Measurements from ENCODE around the gene TSHZ2. TPM values are rescaled to one million over a fixed set of nuclear protein-coding genes. Genes with fewer than 3 reads are reported as not detected.

The TSHZ2 gene
- total RNA-seq, 1 experiment from 2014 or later: 0.07 TPM

DNA sequence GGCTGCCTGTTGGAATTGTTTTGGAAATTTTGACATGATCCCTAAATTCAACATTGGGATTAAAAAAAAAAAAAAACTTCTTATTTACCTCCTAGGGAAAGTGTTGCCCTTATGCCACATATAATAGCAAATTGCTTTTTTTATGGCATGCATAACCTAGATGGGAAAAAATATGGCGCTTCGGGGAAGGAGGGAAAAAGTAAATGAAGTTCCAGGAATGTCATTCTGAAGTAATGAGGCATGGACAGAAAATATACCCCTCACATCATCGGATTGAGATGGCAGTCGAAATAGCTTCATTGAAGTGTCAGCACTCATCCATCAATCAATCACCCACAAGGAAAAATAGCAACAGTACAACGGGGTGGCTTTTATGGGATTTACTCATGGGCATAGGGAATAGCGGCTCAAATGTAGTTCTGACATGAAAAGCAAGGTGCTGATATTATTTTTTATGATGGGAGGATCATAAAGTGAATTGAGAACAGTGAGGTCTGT lies 516.7 kb downstream of the TSHZ2 start:
- no peak overlapping the region for H3K14ac ChIP-seq (ENCODE audit: insufficient read depth, low read length)
- Mint-ChIP-seq H3K4me3 (no peak overlapping the region), H3K27me3 (ENCODE audit: low read depth) (no peaks in the 10 kb centered on the region), H3K4me1 (peaks cover 5 to 6% of the 10 kb centered on the region in 2 experiments; a peak in 2 of 4 replicates), H3K36me3 (ENCODE audit: insufficient read depth in 1 of 3, low read depth in 3 of 3) (no peaks in the 10 kb centered on the region; a peak in 1 of 7 replicates), H3K9me3 (no peaks in the 10 kb centered on the region), H3K27ac (peak overlapping the region in 1 of 3 experiments; percentile 44; a peak in 2 of 7 replicates)
- H3K56ac ChIP-seq (ENCODE audit: insufficient read length, low read depth, low read length): no peak overlapping the region
- no peak overlapping the region for H3K27ac ChIP-seq (ENCODE audit: insufficient read length, low read depth, low read length)
- H3T11ph ChIP-seq (ENCODE audit: low read length): no peak overlapping the region
- no peak overlapping the region for H4K91ac ChIP-seq (ENCODE audit: insufficient read length, low read depth, low read length)
- no peaks in the 10 kb centered on the region for H3K79me1 ChIP-seq (ENCODE audit: insufficient read depth, low read depth, low read length, poor library complexity, severe bottlenecking)
- no peak overlapping the region for H3K4me2 ChIP-seq (ENCODE audit: insufficient read depth, insufficient read length, low read length)
- TF ChIP-seq, protein P1, sequence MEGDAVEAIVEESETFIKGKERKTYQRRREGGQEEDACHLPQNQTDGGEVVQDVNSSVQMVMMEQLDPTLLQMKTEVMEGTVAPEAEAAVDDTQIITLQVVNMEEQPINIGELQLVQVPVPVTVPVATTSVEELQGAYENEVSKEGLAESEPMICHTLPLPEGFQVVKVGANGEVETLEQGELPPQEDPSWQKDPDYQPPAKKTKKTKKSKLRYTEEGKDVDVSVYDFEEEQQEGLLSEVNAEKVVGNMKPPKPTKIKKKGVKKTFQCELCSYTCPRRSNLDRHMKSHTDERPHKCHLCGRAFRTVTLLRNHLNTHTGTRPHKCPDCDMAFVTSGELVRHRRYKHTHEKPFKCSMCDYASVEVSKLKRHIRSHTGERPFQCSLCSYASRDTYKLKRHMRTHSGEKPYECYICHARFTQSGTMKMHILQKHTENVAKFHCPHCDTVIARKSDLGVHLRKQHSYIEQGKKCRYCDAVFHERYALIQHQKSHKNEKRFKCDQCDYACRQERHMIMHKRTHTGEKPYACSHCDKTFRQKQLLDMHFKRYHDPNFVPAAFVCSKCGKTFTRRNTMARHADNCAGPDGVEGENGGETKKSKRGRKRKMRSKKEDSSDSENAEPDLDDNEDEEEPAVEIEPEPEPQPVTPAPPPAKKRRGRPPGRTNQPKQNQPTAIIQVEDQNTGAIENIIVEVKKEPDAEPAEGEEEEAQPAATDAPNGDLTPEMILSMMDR (conservative IDR thresholded peaks at IDR 0.05): no peak
- H2BK5ac ChIP-seq (ENCODE audit: insufficient read length, low read length): no peak overlapping the region
- no peak for DNase-seq
- H2AFZ ChIP-seq (ENCODE audit: low read length): no peak overlapping the region
- H4K20me1 ChIP-seq (ENCODE audit: control insufficient read depth, insufficient read depth, insufficient read length): no peaks in the 10 kb centered on the region
- no peak overlapping the region for H3K9ac ChIP-seq (ENCODE audit: extremely low read depth, insufficient read length, low read length)
- H3K23ac ChIP-seq (ENCODE audit: insufficient read length, low read depth, low read length): no peak overlapping the region
- H3K9me3 ChIP-seq (ENCODE audit: control insufficient read depth, low read depth, low read length): no peaks in the 10 kb centered on the region
- H3K18ac ChIP-seq (ENCODE audit: insufficient read length, low read depth, low read length): no peak overlapping the region
- no CpG with 5 or more reads among the region's 6 CpGs for WGBS (ENCODE audit: extremely low coverage, insufficient read length, low lambda C conversion rate)
- H2BK120ac ChIP-seq (ENCODE audit: low read depth, low read length, poor library complexity, severe bottlenecking): no peak overlapping the region
- no peaks in the 10 kb centered on the region for H3K23me2 ChIP-seq (ENCODE audit: insufficient read length, low read depth, low read length, poor library complexity, severe bottlenecking)
- H2BK15ac ChIP-seq (ENCODE audit: low read depth, low read length): no peak overlapping the region
- no peak overlapping the region for H4K5ac ChIP-seq (ENCODE audit: insufficient read length, low read depth, low read length)
- H4K8ac ChIP-seq (replicated peaks; ENCODE audit: insufficient read length, low read depth, low read length): no peak overlapping the region
- H3K79me2 ChIP-seq (ENCODE audit: insufficient read depth, low read length): peaks cover 2% of the 10 kb centered on the region; the same call in 1 of the 2 replicates
- no peak overlapping the region for H2AK5ac ChIP-seq (ENCODE audit: insufficient read length, low read length)
- H3K4ac ChIP-seq (ENCODE audit: low read depth, low read length): no peak overlapping the region
- no peaks in the 10 kb centered on the region for H3K27me3 ChIP-seq (ENCODE audit: insufficient read depth, low read length)
- no peak overlapping the region for H2BK12ac ChIP-seq (ENCODE audit: insufficient read length, low read depth, low read length)
- no peak overlapping the region for H2BK20ac ChIP-seq (ENCODE audit: low read depth, low read length, poor library complexity, severe bottlenecking)
- no peaks in the 10 kb centered on the region for H3K4me1 ChIP-seq (ENCODE audit: insufficient read depth, low read length)

Measured in H9 (cell line).